GM18909 (cell line): ENCODE results near the gene CST8.
"Not testable (repeated sequence)": the region's sequence is repeated elsewhere in the genome, so short reads cannot be mapped to it uniquely, and the experiment has no call there.

Experiments used
- ATAC-seq: cut with Tn5 transposase; IDR thresholded peaks from one replicate; pipeline ENCODE4 v1.9.1; 2021; ENCODE audit warnings: mild to moderate bottlenecking; ENCODE audit not compliant: unreplicated experiment, poor library complexity

CST8 gene, protein sequence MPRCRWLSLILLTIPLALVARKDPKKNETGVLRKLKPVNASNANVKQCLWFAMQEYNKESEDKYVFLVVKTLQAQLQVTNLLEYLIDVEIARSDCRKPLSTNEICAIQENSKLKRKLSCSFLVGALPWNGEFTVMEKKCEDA

DNA sequence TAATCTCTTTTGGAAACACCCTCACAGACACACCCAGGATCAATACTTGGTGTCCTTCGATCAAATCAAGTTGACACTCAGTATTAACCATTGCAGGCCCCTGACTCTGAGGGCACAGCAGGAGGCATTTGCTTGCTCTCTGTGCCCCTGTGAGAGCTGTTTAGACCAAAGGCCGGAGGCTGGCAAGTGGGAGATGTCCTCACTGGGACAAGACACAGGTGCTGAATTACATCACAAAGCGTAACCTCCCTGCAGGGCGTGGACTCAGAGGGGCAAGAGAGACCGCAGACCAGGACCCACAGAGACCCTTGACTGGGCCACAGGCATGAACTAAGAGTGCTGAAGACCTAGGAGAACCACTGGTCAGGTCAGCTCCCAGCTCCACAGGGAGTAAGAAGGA lies at the start of gene CST8:
Gene CST8 (plus strand): TSS at position 301 of the 400 bp plus-strand sequence. CDS start 551 bp downstream, outside the sequence.
- no peak for ATAC-seq

GRCh38 chr20:23441850-23442313 lies 49.0 kb upstream of the CST8 start:
- peak; percentile 77 for ATAC-seq

DNA sequence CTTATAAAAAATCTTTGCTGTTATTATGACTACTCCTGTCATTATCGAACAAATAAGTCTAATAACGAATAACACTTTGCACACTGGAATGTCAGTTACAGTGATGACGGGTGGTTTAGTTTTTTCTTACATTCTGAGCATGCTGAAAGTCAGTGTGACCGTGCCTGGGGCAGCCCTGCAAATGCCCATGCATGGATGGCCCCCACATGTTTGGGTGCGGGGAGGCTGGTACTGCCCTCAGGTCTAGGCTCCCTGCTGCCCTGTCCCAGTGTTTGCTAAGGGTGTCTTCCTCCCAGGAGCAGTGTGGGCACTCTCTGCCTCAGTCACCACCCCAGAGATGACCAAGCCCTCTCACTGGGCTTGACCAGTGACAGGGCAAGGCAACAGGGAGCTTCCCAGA lies 48.5 kb upstream of the CST8 start:
- no peak for ATAC-seq

DNA sequence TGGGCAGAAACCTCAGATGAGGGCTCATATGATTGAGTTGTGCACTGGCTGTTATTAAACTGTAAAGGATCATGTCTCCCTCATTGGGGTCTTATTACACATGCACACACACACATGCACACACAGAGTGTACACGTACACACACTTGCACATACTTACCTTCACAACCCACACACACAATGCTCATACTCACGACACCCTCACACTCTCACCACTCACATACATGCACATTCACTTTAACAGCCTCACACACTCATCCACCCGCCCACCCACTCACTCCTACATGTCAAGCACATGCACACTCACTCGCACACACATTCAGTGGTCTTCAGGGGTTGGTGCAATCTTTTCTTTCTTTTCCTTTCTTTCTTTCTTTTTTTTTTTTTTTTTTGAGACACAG lies 46.1 kb upstream of the CST8 start:
- no peak for ATAC-seq

DNA sequence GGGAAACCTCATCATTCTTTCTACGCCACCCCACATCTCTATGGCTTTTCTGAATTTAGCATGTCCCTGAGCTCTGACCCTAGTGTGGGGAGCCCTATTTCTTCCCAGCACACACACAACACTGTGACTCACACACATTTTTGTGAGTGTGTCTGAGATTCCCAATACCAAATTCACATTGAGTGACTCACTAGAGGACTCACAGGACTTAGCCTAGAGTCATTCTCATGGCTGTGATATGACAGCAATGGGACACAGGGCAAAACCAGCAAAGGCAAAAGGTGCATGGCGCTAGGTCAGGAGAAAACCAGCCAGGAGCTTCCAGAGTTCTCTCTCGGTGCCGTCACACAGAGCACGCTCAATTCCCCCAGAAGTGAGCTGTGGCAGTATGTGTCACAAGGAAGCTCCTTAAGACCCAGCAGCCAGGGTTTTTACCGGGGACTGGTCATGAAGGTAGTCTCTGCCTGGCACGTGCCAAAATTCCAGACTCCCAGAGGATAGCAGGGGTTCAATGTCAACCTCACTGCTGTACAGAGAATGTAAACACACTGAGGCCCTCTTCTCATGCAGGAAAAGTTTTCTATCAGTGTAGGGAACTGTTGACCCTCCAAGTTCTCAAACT lies 45.2 kb upstream of the CST8 start:
- ATAC-seq, result no peak

DNA sequence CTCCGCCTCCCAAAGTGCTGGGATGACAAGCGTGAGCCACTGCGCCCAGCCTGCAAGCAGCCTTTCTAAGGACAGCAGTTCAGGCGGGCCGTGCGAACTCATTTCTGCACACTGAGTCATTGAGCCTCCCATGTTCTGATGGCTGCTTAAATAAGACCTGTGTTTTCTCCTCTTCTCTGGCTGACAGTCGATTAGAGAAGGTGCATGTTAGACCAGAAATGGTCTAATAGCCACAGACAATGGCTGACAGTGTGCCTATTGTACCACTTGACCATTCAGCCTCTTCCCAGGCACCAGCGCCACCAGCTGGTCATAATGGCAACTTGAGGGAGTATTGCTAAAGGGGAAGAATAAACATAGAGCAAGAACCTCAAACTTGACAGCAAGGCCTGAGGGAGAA lies 44.4 kb upstream of the CST8 start:
- peak; percentile 53 for ATAC-seq

DNA sequence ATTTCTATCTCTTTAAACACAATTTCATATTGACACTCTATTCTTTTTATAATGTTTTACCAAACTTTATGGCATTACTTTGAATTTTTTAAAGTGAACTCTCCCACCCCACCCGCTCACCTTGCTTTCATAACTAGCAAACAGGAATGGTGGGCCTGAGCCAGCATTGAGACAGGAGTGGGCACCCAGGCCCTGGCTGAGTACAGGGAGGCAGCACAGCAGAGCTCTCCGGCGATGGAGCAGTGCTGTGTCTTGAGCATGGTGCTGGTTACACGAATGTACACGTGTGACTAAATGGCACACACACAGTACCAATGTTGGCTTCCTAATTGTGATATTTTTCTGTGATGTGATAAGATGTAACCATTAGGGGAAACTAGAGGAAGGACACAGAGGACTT lies 42.8 kb upstream of the CST8 start:
- no peak for ATAC-seq

DNA sequence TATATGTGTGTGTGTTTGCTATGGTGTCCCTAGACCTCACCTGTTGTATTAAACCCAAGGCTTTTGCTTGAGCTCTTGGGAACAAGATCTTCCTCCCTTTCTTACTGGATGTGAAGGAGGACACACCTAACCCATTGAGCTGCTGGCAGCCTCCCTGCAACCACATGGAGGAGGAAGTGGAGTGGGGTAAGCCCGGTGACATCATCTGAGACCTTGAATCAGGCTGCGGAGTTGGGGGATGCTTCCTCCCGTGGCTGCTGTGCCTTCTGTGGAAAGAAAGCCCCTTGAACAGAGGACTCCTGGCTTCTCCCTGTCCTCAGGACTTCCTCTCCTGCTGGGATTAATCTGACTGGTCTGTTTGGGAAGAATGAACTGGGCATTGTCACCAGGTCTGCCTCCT lies 41.5 kb upstream of the CST8 start:
- ATAC-seq, result no peak

- no peak for ATAC-seq
Observed at GRCh38 chr20:23450877-23451276, 40.0 kb upstream of the CST8 start.

GRCh38 chr20:23451956-23452487 lies 38.9 kb upstream of the CST8 start:
- ATAC-seq, result no peak

GRCh38 chr20:23452776-23453175 lies 38.1 kb upstream of the CST8 start, which contains the start of gene CST11:
TSS of gene CST11 (minus strand) at chr20:23452876. CDS start at chr20:23452811, 65 bp downstream.
- ATAC-seq, result no peak

DNA sequence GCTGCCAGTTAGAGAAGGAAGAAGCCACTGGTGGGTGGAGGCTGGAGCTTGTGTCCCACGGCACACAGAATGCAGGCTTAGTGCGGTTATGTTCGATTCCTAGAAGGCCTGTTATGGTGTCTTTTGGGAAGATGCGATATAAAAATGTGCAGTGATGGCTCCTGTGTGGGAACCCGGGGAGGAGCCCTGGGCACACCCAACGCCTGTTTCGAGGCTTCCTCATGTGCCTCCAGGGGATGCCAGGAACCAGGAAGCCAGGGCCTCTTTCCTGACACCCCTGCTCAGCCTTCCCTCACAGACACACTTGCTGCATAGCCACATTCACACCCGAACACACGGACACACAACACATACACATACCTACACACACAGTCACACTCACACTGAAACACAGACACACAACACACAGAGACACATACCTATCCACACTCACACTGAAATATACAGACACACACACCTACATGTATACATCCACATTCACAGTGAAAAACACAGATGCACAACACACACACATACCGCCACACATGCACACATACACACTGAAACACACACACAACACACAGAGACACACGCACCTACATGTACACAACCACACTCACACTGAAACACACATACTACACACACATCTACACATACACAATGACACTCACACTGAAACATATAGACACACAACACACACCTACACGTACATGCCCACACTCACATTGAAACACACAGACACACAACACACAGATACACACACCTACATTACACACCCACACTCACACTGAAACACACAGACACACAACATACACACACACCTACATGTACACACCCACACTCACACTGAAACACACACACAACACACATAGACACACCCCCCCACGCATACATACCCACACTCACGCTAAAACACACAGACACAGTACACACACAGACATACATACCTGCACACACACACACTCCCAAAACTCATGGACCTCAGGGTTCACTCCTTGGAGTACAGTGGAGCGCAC lies 37.1 kb upstream of the CST8 start:
- no peak for ATAC-seq

- ATAC-seq, result no peak
Observed at GRCh38 chr20:23454816-23455215, 36.1 kb upstream of the CST8 start.

DNA sequence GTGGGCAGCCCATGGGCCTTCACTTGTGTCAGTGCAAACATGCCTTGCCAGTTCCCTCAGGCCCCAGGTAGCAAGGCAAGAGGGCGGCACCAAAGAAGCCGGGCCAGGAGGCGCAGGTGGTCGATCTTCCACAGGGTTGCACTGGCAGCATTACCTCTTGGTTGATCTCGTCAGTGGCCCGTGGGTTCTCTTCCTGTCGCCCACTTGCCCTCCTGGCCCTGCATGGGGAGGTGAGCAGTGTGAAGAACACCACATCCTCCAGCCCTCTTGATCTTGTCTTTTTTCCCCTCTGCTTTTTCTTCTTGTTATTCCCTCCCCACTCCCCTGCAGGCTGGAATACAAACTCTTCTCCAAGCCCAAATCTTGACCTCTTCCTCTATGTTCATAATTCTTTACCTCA lies 35.3 kb upstream of the CST8 start:
- no peak for ATAC-seq

DNA sequence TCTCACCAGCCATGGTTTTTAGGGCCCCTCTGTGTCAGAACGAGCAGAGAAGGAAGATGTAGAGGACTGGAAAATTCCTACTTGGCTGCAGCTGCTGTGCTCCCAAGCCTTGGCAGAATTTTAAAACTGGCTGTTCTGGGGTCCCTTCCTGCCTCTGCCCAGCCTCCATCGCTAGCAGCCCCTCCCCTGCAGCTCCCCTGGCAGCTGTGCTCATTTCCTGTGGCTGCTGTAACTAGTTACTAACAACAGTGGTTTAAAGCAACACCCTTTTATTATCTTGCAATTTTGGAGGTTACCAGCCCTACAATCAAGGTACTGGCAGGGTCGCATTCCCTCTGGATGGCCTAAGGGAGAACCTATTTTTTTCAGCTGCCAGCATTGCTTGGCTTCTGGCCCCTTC lies 34.5 kb upstream of the CST8 start:
- ATAC-seq, result no peak

GRCh38 chr20:23456873-23457272 lies 34.0 kb upstream of the CST8 start:
- no peak for ATAC-seq

DNA sequence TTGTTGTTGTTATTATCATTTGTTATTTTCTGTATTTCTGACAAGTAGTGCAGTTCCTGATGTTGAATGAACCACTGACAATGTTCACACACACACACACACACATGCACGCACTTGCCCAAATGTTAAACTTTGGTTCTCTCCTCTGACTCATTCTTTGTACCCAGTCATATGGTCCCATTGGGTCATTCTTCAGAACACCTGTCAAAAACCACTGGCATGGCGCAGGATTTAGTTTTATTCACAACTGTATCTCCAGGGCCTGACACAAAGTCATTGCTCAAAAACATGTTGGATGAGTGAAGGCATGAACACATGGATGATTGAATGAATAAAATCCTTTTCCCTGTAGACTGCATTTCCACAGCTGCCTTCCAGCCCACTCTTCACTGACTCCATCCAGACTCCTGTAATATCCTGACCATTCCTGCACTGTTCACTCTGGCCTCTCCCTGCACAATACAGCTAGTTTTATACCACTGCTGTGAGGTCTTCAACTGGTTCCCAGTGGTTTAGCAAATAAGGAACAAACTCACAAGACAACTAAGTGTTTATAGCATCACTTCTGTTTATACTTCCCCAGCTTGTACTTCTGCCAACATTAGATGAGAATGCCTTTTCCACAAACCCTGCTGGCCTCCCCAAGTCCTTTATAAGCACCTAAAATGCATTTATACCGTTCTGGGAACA lies 31.3 kb upstream of the CST8 start:
- no peak for ATAC-seq

- no peak for ATAC-seq
Observed at GRCh38 chr20:23461180-23461579, 29.7 kb upstream of the CST8 start.

- ATAC-seq, result not testable (repeated sequence)
Observed at GRCh38 chr20:23466961-23467360, 24.0 kb upstream of the CST8 start.

DNA sequence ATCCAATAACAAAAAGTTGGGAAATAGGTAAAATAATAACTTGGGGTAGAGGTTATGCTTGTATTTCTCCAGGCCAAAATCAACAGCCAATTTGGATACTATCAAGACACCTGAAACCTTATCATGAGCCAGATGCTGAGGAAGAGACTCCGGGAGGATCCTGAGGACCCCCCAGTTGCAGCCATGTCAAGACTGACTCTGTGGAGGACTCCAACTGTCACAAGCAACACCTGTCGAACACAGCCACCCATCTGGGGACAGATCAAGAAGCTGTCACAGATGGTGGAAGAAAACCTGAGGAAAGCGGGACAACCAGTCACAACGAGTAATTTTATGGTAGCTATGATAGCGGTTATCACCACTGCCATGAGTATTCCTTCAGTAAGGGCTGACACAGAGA lies 18.6 kb upstream of the CST8 start:
- ATAC-seq, result not testable (repeated sequence)
